Measurements from ENCODE around the gene PRUNE2. TPM values are rescaled to one million over a fixed set of nuclear protein-coding genes. Genes with fewer than 3 reads are reported as not detected.

PRUNE2 gene, protein sequence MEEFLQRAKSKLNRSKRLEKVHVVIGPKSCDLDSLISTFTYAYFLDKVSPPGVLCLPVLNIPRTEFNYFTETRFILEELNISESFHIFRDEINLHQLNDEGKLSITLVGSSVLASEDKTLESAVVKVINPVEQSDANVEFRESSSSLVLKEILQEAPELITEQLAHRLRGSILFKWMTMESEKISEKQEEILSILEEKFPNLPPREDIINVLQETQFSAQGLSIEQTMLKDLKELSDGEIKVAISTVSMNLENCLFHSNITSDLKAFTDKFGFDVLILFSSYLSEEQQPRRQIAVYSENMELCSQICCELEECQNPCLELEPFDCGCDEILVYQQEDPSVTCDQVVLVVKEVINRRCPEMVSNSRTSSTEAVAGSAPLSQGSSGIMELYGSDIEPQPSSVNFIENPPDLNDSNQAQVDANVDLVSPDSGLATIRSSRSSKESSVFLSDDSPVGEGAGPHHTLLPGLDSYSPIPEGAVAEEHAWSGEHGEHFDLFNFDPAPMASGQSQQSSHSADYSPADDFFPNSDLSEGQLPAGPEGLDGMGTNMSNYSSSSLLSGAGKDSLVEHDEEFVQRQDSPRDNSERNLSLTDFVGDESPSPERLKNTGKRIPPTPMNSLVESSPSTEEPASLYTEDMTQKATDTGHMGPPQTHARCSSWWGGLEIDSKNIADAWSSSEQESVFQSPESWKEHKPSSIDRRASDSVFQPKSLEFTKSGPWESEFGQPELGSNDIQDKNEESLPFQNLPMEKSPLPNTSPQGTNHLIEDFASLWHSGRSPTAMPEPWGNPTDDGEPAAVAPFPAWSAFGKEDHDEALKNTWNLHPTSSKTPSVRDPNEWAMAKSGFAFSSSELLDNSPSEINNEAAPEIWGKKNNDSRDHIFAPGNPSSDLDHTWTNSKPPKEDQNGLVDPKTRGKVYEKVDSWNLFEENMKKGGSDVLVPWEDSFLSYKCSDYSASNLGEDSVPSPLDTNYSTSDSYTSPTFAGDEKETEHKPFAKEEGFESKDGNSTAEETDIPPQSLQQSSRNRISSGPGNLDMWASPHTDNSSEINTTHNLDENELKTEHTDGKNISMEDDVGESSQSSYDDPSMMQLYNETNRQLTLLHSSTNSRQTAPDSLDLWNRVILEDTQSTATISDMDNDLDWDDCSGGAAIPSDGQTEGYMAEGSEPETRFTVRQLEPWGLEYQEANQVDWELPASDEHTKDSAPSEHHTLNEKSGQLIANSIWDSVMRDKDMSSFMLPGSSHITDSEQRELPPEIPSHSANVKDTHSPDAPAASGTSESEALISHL (N-terminal part only)
- total RNA-seq, result 10 to 100 TPM in 3 of 4 donors, 1 to 10 TPM in 1; 4.0 to 20.7 (median 14.2) TPM

- no peak for TF ChIP-seq CTCF (IDR thresholded peaks at IDR 0.05; ENCODE audit: low read depth)
Measured at GRCh38 chr9:76905791-76906646, at the start of gene PRUNE2. TSS of gene PRUNE2 (minus strand) at chr9:76906114. CDS start at chr9:76905963, 151 bp downstream.

- TF ChIP-seq CTCF (IDR thresholded peaks at IDR 0.05; ENCODE audit: low read depth), result no peak
Measured at GRCh38 chr9:76949865-76950264, 44.0 kb upstream of the PRUNE2 start.

DNA sequence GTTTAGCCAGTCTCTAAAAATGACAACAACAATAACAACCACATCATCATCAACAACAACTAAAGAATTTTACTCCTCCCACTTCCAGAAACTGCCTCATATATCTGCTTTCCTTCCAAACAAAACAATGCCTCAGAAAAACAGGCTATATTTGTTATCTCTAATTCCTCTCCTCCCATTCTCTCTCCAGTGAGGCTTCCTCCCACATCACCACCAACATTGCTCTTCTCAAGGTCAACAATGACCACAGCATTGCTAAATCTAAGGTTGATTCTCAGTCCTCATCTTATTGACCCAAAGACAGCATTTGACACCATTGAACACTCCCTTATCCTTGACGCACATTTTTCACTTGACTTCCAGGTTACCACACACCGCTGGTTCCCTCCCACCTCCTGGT, 38.1 kb upstream of the PRUNE2 start:
- no peak for TF ChIP-seq CTCF (IDR thresholded peaks at IDR 0.05; ENCODE audit: low read depth)

GRCh38 chr9:76943054-76943453, 37.1 kb upstream of the PRUNE2 start:
- no peak for TF ChIP-seq CTCF (IDR thresholded peaks at IDR 0.05; ENCODE audit: low read depth)

DNA sequence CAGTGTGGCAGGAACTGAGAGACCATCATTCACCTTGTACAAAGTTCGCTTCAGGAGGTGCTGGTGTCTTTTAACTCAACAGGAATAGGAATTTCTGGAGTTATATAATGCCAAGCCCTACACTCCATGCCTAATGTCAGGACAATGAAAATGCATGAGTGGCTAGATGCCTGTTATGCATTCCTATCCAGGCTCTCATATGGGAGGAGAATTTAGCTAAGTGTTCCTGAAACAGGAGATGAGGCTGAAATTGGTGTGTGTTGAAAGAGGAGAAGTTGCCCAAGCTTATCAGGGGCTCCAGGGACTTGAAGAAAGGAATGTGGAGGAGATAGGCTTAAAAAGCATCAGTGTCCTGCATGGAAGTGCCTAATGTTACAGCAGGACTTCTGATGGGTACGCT, 26.8 kb upstream of the PRUNE2 start:
- TF ChIP-seq CTCF (IDR thresholded peaks at IDR 0.05; ENCODE audit: low read depth), result no peak

DNA sequence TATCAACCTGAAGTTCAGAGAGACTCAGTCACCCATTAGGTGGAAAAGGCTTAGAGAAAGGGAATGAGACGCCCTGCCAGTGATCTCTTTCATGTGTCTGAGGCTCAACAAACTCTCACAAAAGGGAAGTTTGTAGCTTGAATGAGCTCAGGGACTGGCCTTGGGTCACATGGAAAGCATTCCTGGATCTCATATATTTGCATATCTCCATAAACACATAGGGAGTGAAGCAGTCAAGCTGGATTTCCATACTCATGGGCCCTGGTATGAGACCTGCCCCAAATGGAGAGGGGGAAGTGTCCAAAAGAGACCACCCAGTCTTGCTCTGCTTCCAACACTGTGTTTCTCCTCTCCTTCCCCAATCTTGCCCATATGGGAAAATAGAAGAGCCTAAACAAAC, 26.4 kb upstream of the PRUNE2 start:
- TF ChIP-seq CTCF (IDR thresholded peaks at IDR 0.05; ENCODE audit: low read depth), result no peak

All from subcutaneous adipose tissue (tissue), 4 donors.